ENCODE results near the gene CACNA1H. TPM values are rescaled to one million over a fixed set of nuclear protein-coding genes. Genes with fewer than 3 reads are reported as not detected.
A peak's percentile ranks its signal among the peaks of the same experiment; 100 is the strongest.

Gene CACNA1H
- total and polyA plus RNA-seq, 7 experiments from 2014 or later = 0.31 to 8.8 (median 2.2) TPM

DNA sequence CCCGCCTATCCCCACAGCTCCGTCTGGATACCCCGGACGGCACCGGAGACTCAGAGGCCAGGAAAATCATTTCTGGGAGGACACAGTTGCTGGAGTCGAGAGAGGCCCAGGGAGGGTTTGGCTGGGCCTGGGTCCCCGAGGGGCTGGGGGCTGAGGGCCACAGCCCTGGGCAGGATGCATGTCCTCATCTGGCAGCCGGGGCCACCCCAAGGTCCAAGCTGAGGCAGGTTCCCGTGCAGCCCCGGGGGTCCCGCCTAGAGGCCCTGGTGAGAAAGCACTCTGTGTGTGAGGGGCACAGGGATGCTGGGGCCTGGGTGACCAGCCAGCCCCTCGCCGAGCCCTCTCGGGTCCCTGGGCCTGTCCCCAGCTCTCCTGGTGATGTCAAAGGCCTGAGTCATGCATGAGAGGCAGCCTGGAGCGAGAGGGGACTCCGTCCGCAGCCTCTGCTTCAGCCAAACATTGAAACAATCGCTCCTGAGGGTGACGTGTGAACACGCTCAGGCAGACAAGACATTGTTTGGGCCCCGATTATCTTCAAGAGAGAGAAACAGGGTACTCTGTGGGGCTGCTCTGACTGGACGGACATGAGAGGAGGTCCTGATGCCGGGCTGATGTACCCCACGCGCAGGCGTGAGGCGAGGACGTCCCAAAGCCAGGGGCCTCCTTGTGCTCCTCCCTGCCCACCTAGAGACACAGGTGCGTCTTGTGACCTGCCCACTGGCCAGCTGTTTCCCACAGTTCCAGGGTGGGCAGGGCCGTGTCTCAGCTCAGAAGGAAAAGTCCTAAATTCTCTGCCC lies 31.1 kb upstream of the CACNA1H start:
- Mint-ChIP-seq H3K9me3 (no peaks in the 10 kb centered on the region), H3K27me3 (no peaks in the 10 kb centered on the region), H3K4me1 (peaks cover 0 to 1% (median 0%) of the 10 kb centered on the region in 7 donors), H3K4me3 (no peak overlapping the region), H3K27ac (no peak overlapping the region), H3K36me3 (no peaks in the 10 kb centered on the region)
- ChIA-PET POLR2A (no interaction called here), CTCF (no interaction called here)
- Histone ChIP-seq H3K27me3 (ENCODE audit: control insufficient read depth in 2 of 2, insufficient read depth in 2 of 2, low read length in 2 of 2) (no peaks in the 10 kb centered on the region), H3K4me3 (ENCODE audit: low read length) (no peak overlapping the region), H3K27ac (ENCODE audit: low read depth, low read length) (no peak overlapping the region), H3K4me1 (ENCODE audit: control insufficient read depth in 2 of 2, insufficient read depth in 2 of 2, low read length in 2 of 2) (no peaks in the 10 kb centered on the region), H3K9me3 (ENCODE audit: control insufficient read depth in 2 of 3, low read length in 3 of 3) (no peaks in the 10 kb centered on the region), H3K36me3 (ENCODE audit: control insufficient read depth in 2 of 3, insufficient read depth in 3 of 3, low read length in 3 of 3) (no peaks in the 10 kb centered on the region)
- no peak for DNase-seq
- intact Hi-C loops (cut with micrococcal nuclease) = no loop called here
- ATAC-seq = no peak

DNA sequence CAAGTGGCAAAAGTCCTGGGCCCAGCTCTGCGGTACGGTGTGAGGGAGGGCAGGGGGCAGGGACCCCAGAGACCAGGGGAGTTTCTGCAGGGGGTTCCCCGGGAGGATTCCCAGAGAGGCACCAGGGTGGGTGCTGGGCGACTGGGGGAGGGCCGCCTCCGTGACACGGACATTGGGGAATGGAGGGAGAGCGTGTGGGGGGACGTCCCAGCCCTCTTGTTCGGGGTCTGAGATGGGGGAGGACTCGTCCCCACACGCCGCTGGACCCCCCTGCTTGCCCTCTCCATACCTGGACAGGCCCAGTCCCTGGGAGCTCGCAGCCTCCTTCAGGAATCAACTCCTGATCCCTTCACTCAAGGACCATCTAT lies 30.5 kb upstream of the CACNA1H start:
- intact Hi-C loops (cut with micrococcal nuclease) = no loop called here
- H3K27me3 ChIP-seq (ENCODE audit: control insufficient read depth in 2 of 2, insufficient read depth in 2 of 2, low read length in 2 of 2) = no peaks in the 10 kb centered on the region
- Mint-ChIP-seq H3K27ac (no peak overlapping the region), H3K4me3 (no peak overlapping the region), H3K36me3 (no peaks in the 10 kb centered on the region), H3K27me3 (no peaks in the 10 kb centered on the region), H3K9me3 (no peaks in the 10 kb centered on the region), H3K4me1 (peaks cover 0 to 1% (median 0%) of the 10 kb centered on the region in 7 donors)
- ATAC-seq (no peak), DNase-seq (no peak)
- H3K4me3 ChIP-seq (ENCODE audit: low read length) = no peak overlapping the region
- no peaks in the 10 kb centered on the region for H3K36me3 ChIP-seq (ENCODE audit: control insufficient read depth in 2 of 3, insufficient read depth in 3 of 3, low read length in 3 of 3)
- no peaks in the 10 kb centered on the region for H3K4me1 ChIP-seq (ENCODE audit: control insufficient read depth in 2 of 2, insufficient read depth in 2 of 2, low read length in 2 of 2)
- ChIA-PET CTCF (no interaction called here), POLR2A (no interaction called here)
- H3K27ac ChIP-seq (ENCODE audit: low read depth, low read length) = no peak overlapping the region
- no peaks in the 10 kb centered on the region for H3K9me3 ChIP-seq (ENCODE audit: control insufficient read depth in 2 of 3, low read length in 3 of 3)

DNA sequence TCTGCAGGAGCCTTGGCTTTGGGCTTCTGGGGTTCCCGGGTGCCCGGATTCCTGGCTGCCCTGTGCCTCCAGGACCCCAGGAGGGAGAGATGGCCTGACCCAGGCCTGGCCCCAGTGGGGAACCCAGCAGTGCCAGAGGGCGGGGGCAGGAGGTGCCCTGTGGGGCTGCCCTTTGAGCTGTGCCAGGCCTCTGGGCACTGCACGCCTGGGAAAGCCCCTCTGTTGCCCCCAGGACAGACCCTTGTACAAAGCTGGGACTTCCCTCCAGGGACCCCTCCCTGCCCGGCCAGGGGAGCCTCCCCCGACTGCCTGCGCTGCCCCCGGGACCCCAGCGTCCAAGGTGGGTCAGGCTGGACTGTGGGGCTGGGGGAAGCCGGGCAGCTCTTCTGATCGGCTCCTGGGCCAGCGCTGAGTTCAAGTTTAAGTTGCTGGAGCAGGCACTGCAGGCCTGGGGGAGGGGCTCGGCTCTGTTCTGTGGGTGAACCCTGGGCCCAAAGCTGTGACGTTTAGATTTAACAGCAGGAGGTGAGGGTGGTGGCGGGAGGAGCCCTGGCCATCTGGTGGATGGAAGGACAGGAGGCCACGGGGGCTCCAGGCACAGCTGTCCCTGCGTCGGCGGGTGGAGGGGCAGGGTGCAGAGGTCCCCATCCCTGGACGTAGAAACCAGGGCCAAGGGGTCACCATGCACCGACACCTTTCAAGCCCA lies 29.2 kb upstream of the CACNA1H start:
- H3K27me3 ChIP-seq (ENCODE audit: control insufficient read depth in 2 of 2, insufficient read depth in 2 of 2, low read length in 2 of 2) = no peaks in the 10 kb centered on the region
- H3K36me3 ChIP-seq (ENCODE audit: control insufficient read depth in 2 of 3, insufficient read depth in 3 of 3, low read length in 3 of 3) = no peaks in the 10 kb centered on the region
- peaks cover 0 to 1% (median 0%) of the 10 kb centered on the region in 7 donors for H3K4me1 Mint-ChIP-seq
- no peak for DNase-seq
- CTCF ChIA-PET = no interaction called here
- H3K9me3 ChIP-seq (ENCODE audit: control insufficient read depth in 2 of 3, low read length in 3 of 3) = no peaks in the 10 kb centered on the region
- H3K9me3 Mint-ChIP-seq = no peaks in the 10 kb centered on the region
- POLR2A ChIA-PET = no interaction called here
- peaks cover 0 to 3% (median 0%) of the 10 kb centered on the region in 5 donors for H3K27me3 Mint-ChIP-seq
- no peaks in the 10 kb centered on the region for H3K36me3 Mint-ChIP-seq
- no peak for ATAC-seq
- H3K27ac Mint-ChIP-seq = no peak overlapping the region
- no peak overlapping the region for H3K4me3 ChIP-seq (ENCODE audit: low read length)
- intact Hi-C loops (cut with micrococcal nuclease) = no loop called here
- H3K27ac ChIP-seq (ENCODE audit: low read depth, low read length) = no peak overlapping the region
- no peak overlapping the region for H3K4me3 Mint-ChIP-seq
- no peaks in the 10 kb centered on the region for H3K4me1 ChIP-seq (ENCODE audit: control insufficient read depth in 2 of 2, insufficient read depth in 2 of 2, low read length in 2 of 2)

DNA sequence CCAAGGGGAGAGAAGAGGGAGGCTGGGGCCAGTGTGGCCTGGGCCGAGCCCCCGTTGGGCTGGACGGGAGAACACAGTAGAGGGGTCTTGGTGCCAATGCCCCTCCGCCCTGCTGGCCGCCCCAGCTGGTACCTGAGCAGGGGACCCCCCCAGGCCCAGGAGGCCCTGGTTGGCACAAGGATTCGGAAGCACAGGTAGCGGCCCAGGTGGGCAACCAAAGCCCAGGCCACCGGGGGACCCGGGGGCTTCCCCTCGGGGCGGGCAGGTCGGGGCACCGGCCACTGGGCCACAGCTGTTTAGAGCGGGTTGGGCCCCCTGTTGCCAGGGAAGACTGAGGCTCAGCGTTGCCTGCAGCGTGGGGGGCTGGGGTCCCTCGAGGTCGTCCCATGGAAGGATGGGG lies 28.6 kb upstream of the CACNA1H start:
- Histone ChIP-seq H3K9me3 (ENCODE audit: control insufficient read depth in 2 of 3, low read length in 3 of 3) (no peaks in the 10 kb centered on the region), H3K4me1 (ENCODE audit: control insufficient read depth in 2 of 2, insufficient read depth in 2 of 2, low read length in 2 of 2) (no peaks in the 10 kb centered on the region), H3K36me3 (ENCODE audit: control insufficient read depth in 2 of 3, insufficient read depth in 3 of 3, low read length in 3 of 3) (no peaks in the 10 kb centered on the region), H3K27me3 (ENCODE audit: control insufficient read depth in 2 of 2, insufficient read depth in 2 of 2, low read length in 2 of 2) (no peaks in the 10 kb centered on the region), H3K27ac (ENCODE audit: low read depth, low read length) (no peak overlapping the region), H3K4me3 (ENCODE audit: low read length) (no peak overlapping the region)
- H3K36me3 Mint-ChIP-seq = no peaks in the 10 kb centered on the region
- peaks cover 0 to 3% (median 0%) of the 10 kb centered on the region in 5 donors for H3K27me3 Mint-ChIP-seq
- H3K4me1 Mint-ChIP-seq = peaks cover 0 to 1% (median 0%) of the 10 kb centered on the region in 7 donors
- POLR2A ChIA-PET = no interaction called here
- H3K9me3 Mint-ChIP-seq = no peaks in the 10 kb centered on the region
- no peak overlapping the region for H3K27ac Mint-ChIP-seq
- intact Hi-C loops (cut with micrococcal nuclease) = no loop called here
- CTCF ChIA-PET = interaction anchor here (0.5 kb wide), 1 partner anchor 364 kb away, joined by 3 read pairs; no protein-coding TSS in a partner anchor
- no peak for ATAC-seq
- no peak for DNase-seq
- no peak overlapping the region for H3K4me3 Mint-ChIP-seq

DNA sequence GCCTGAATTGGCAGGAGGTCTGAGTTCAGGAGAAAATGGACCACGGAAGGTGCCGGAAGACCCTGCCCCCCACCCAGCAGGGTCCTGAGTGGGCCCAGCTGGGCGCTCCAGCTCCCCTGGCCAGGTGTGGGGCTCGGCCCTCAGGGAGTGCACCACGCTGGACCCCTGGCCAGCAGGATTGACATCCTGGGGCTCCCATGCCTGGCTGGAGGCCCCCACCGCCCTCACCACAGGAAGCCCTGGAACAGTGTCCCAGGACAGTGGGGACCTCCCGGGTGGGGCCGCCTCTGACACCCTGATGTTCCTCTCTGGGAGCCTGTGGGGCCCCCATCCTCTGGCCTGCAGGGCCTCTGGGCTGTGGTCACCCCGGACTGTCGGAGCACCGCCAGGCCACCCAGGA lies 28.1 kb upstream of the CACNA1H start:
- intact Hi-C loops (cut with micrococcal nuclease) = no loop called here
- no peak overlapping the region for H3K27ac Mint-ChIP-seq

DNA sequence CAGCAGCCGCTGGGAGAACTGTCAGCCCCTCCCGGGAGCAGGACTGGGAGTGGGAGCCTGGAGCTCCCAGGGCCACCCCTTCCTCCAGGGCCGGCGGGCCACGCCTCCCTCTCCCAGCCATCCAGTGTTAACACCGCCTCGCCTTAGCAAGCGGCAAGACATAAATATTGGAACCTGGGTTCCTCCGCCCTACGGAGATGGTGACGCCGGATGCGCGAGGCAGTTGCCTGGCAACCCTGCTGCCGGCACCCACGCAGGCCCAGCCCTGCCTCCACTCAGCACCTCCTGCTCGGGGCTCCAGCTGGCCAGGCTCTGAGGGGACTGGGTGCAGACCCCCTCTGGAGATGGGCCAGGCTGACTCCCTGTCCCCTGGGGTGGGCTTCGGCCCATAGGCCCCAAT lies 27.4 kb upstream of the CACNA1H start:
- H3K4me1 Mint-ChIP-seq = peaks cover 0 to 1% (median 0%) of the 10 kb centered on the region in 7 donors
- no peak overlapping the region for H3K27ac ChIP-seq (ENCODE audit: low read depth, low read length)
- ChIA-PET CTCF (no interaction called here), POLR2A (no interaction called here)
- intact Hi-C loops (cut with micrococcal nuclease) = no loop called here
- H3K27ac Mint-ChIP-seq = no peak overlapping the region
- H3K36me3 ChIP-seq (ENCODE audit: control insufficient read depth in 2 of 3, insufficient read depth in 3 of 3, low read length in 3 of 3) = no peaks in the 10 kb centered on the region
- H3K27me3 ChIP-seq (ENCODE audit: control insufficient read depth in 2 of 2, insufficient read depth in 2 of 2, low read length in 2 of 2) = no peaks in the 10 kb centered on the region
- no peaks in the 10 kb centered on the region for H3K36me3 Mint-ChIP-seq
- no peak overlapping the region for H3K4me3 ChIP-seq (ENCODE audit: low read length)
- H3K4me1 ChIP-seq (ENCODE audit: control insufficient read depth in 2 of 2, insufficient read depth in 2 of 2, low read length in 2 of 2) = no peaks in the 10 kb centered on the region
- H3K9me3 Mint-ChIP-seq = no peaks in the 10 kb centered on the region
- no peaks in the 10 kb centered on the region for H3K9me3 ChIP-seq (ENCODE audit: control insufficient read depth in 2 of 3, low read length in 3 of 3)
- H3K4me3 Mint-ChIP-seq = no peak overlapping the region
- ATAC-seq (peak; percentile 28), DNase-seq (peak in 4 of 9 donors; percentile 28 to 40 (median 37))
- peaks cover 0 to 3% (median 0%) of the 10 kb centered on the region in 5 donors for H3K27me3 Mint-ChIP-seq

More for the DNA sequence above, 28.1 kb upstream of the CACNA1H start:
- CTCF ChIA-PET = no interaction called here
- H3K4me3 ChIP-seq (ENCODE audit: low read length) = no peak overlapping the region
- DNase-seq (no peak), ATAC-seq (no peak)
- no peaks in the 10 kb centered on the region for H3K27me3 ChIP-seq (ENCODE audit: control insufficient read depth in 2 of 2, insufficient read depth in 2 of 2, low read length in 2 of 2)
- no peak overlapping the region for H3K27ac ChIP-seq (ENCODE audit: low read depth, low read length)
- no peaks in the 10 kb centered on the region for H3K9me3 ChIP-seq (ENCODE audit: control insufficient read depth in 2 of 3, low read length in 3 of 3)
- no peaks in the 10 kb centered on the region for H3K4me1 ChIP-seq (ENCODE audit: control insufficient read depth in 2 of 2, insufficient read depth in 2 of 2, low read length in 2 of 2)
- POLR2A ChIA-PET = no interaction called here
- H3K36me3 ChIP-seq (ENCODE audit: control insufficient read depth in 2 of 3, insufficient read depth in 3 of 3, low read length in 3 of 3) = no peaks in the 10 kb centered on the region
- Mint-ChIP-seq H3K36me3 (no peaks in the 10 kb centered on the region), H3K4me3 (no peak overlapping the region), H3K9me3 (no peaks in the 10 kb centered on the region), H3K27me3 (peaks cover 0 to 3% (median 0%) of the 10 kb centered on the region in 5 donors), H3K4me1 (peaks cover 0 to 1% (median 0%) of the 10 kb centered on the region in 7 donors)

DNA sequence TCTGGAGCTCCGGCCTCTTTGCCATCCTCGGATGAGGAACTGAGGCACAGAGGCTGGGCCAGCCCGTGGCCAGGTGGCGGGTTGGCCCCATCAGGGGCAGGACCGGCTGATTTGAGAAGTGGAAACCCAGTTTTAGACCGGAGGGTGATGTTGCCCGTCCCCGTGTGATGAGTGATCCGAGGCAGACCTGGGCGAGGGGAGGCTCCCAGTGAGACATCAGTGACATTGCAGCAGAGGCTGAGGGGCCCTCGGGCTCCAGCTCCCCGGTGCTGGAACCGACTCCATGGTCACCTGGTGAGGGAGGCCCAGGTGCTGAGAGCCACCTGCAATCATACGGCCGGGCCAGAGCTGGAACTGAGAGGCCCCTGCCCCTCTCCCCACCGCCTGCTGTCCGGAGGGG lies 26.9 kb upstream of the CACNA1H start:
- no peak for DNase-seq
- no peaks in the 10 kb centered on the region for H3K36me3 Mint-ChIP-seq
- no peak for ATAC-seq
- Histone ChIP-seq H3K4me1 (ENCODE audit: control insufficient read depth in 2 of 2, insufficient read depth in 2 of 2, low read length in 2 of 2) (no peaks in the 10 kb centered on the region), H3K36me3 (ENCODE audit: control insufficient read depth in 2 of 3, insufficient read depth in 3 of 3, low read length in 3 of 3) (no peaks in the 10 kb centered on the region), H3K27me3 (ENCODE audit: control insufficient read depth in 2 of 2, insufficient read depth in 2 of 2, low read length in 2 of 2) (no peaks in the 10 kb centered on the region), H3K27ac (ENCODE audit: low read depth, low read length) (no peak overlapping the region), H3K9me3 (ENCODE audit: control insufficient read depth in 2 of 3, low read length in 3 of 3) (no peaks in the 10 kb centered on the region), H3K4me3 (ENCODE audit: low read length) (no peak overlapping the region)
- H3K9me3 Mint-ChIP-seq = no peaks in the 10 kb centered on the region
- intact Hi-C loops (cut with micrococcal nuclease) = no loop called here
- H3K27me3 Mint-ChIP-seq = peaks cover 0 to 3% (median 0%) of the 10 kb centered on the region in 5 donors
- H3K4me1 Mint-ChIP-seq = peaks cover 0 to 1% (median 0%) of the 10 kb centered on the region in 7 donors
- no peak overlapping the region for H3K27ac Mint-ChIP-seq
- POLR2A ChIA-PET = no interaction called here
- CTCF ChIA-PET = no interaction called here
- no peak overlapping the region for H3K4me3 Mint-ChIP-seq

Data from naive thymus-derived CD4-positive, alpha-beta T cell (primary cell).